Measurements from ENCODE around the gene USP47. TPM values are rescaled to one million over a fixed set of nuclear protein-coding genes. Genes with fewer than 3 reads are reported as not detected.

The USP47 gene
- total and polyA plus RNA-seq, 2 of the 13 experiments (the other 11 are each of a cell fraction or from before 2014, with no cell fraction given), result 12.2 to 52.7 TPM

- peak; percentile 47; the same call in 1 of the 2 replicates for TF ChIP-seq ZNF713 (CRISPR knock-in tag; IDR thresholded peaks at IDR 0.05)
- TF ChIP-seq REXO4 (CRISPR knock-in tag; IDR thresholded peaks at IDR 0.05; ENCODE audit: borderline replicate concordance), result 0 out of 2 replicates have a peak, but pooled peaks have one; percentile 21
- no peak for TF ChIP-seq PPARG (CRISPR knock-in tag; conservative IDR thresholded peaks at IDR 0.05)
- TF ChIP-seq ZKSCAN8 (CRISPR knock-in tag; IDR thresholded peaks at IDR 0.05; ENCODE audit: borderline replicate concordance), result no peak
- no peak; the same call in 1 of the 2 replicates for TF ChIP-seq ZNF33B (CRISPR knock-in tag; IDR thresholded peaks at IDR 0.05)
- TF ChIP-seq ZC3H4 (CRISPR knock-in tag; IDR thresholded peaks at IDR 0.05; ENCODE audit: borderline replicate concordance), result 0 out of 2 replicates have a peak, but pooled peaks have one; percentile 36
- no peak for TF ChIP-seq ZNF451 (CRISPR knock-in tag; IDR thresholded peaks at IDR 0.05)
- TF ChIP-seq GATAD1 (CRISPR knock-in tag; IDR thresholded peaks at IDR 0.05), result peak; percentile 76; the same call in 1 of the 2 replicates
- TF ChIP-seq FOXO1 (CRISPR knock-in tag; IDR thresholded peaks at IDR 0.05), result no peak
- no peak for TF ChIP-seq ATF7 (IDR thresholded peaks at IDR 0.05)
- 0 out of 2 replicates have a peak, but pooled peaks have one; percentile 71 for TF ChIP-seq ATF7 (CRISPR knock-in tag; IDR thresholded peaks at IDR 0.05)
- no peak for TF ChIP-seq HNF4A (CRISPR knock-in tag; IDR thresholded peaks at IDR 0.05)
- TF ChIP-seq AFF4 (CRISPR knock-in tag; IDR thresholded peaks at IDR 0.05), result no peak
- TF ChIP-seq TSC22D2 (CRISPR knock-in tag; IDR thresholded peaks at IDR 0.05; ENCODE audit: borderline replicate concordance), result no peak
- TF ChIP-seq HOXA7 (CRISPR knock-in tag; IDR thresholded peaks at IDR 0.05), result no peak
- peak; percentile 86 for TF ChIP-seq KAT8 (CRISPR knock-in tag; IDR thresholded peaks at IDR 0.05)
- peak; percentile 52; the same call in 1 of the 2 replicates for TF ChIP-seq ZNF503 (CRISPR knock-in tag; IDR thresholded peaks at IDR 0.05)
- no peak for TF ChIP-seq ZNF589 (CRISPR knock-in tag; conservative IDR thresholded peaks at IDR 0.05)
- no peak for TF ChIP-seq TBX3 (IDR thresholded peaks at IDR 0.05; ENCODE audit: borderline replicate concordance)
- TF ChIP-seq LCORL (IDR thresholded peaks at IDR 0.05), result no peak; the same call in 1 of the 2 replicates
- TF ChIP-seq LCORL (CRISPR knock-in tag; IDR thresholded peaks at IDR 0.05), result no peak; the same call in 1 of the 2 replicates
- no peak for TF ChIP-seq DNMT1 (CRISPR knock-in tag; IDR thresholded peaks at IDR 0.05)
- TF ChIP-seq ARNTL (CRISPR knock-in tag; IDR thresholded peaks at IDR 0.05), result no peak
- TF ChIP-seq ZNF331 (CRISPR knock-in tag; IDR thresholded peaks at IDR 0.05), result peak; percentile 46
- no peak for TF ChIP-seq FIP1L1 (IDR thresholded peaks at IDR 0.05; ENCODE audit: borderline replicate concordance, insufficient read depth, low read depth, low read length)
- no peak for TF ChIP-seq HHEX (CRISPR knock-in tag; IDR thresholded peaks at IDR 0.05)
- TF ChIP-seq ZNF274 (CRISPR knock-in tag; IDR thresholded peaks at IDR 0.05), result peak; percentile 37
- no peak for TF ChIP-seq SIN3A (IDR thresholded peaks at IDR 0.05; ENCODE audit: borderline replicate concordance, low read depth, low read length)
Observed at GRCh38 chr11:11841723-11842420, at the start of gene USP47 (continued).
